K562 (cell line): ENCODE data around the gene SYS1. TPM values are rescaled to one million over a fixed set of nuclear protein-coding genes. Genes with fewer than 3 reads are reported as not detected.
A peak's percentile ranks its signal among the peaks of the same experiment; 100 is the strongest.

Experiments
- HDAC1 ChIP-seq, 2 experiments: fragments of 450-650 bp; IDR thresholded peaks; 2 replicates each; pipeline ENCODE4 v1.6.1; 2016 to 2017; ENCODE audit warnings: inconsistent platforms in 1 of 2, mild to moderate bottlenecking in 1 of 2, moderate library complexity in 1 of 2
- MAZ ChIP-seq, 2 experiments: fragments of 450-650 bp in 1 of 2; sonication (generic) in 1 of 2; formaldehyde crosslinking; IDR thresholded peaks in 1 of 2; conservative IDR thresholded peaks in 1 of 2; 2 replicates each; pipeline versions ENCODE4 v1.4.0 to v1.5.0; 2020; ENCODE audit warnings: mild to moderate bottlenecking in 1 of 2, missing genetic modification reagents in 1 of 2
- SPI1 ChIP-seq: IDR thresholded peaks from 2 replicates; pipeline ENCODE4 v1.6.1; 2011; ENCODE audit warnings: low read depth, low read length, control low read depth, borderline replicate concordance
- UBTF ChIP-seq, 2 experiments: IDR thresholded peaks; 2 replicates each; pipeline ENCODE4 v1.6.1; 2012; ENCODE audit warnings: improper control_type of control experiment in 2 of 2, low read depth in 2 of 2, low read length in 2 of 2, borderline replicate concordance in 1 of 2
- ZNF263 ChIP-seq: sonication (generic); formaldehyde crosslinking; IDR thresholded peaks from 2 replicates; pipeline ENCODE4 v1.8.0; 2022; ENCODE audit warnings: mild to moderate bottlenecking, missing genetic modification reagents, borderline replicate concordance
- ZNF318 ChIP-seq, 2 experiments: fragments of 450-650 bp; IDR thresholded peaks; 2 replicates each; pipeline ENCODE4 v1.6.1; 2016; ENCODE audit warnings: mild to moderate bottlenecking in 2 of 2, borderline replicate concordance in 1 of 2, low read depth in 1 of 2, moderate library complexity in 1 of 2
- polyA plus RNA-seq, 8 experiments: library from polyadenylated mRNA; depleted of rRNA in 4 of 8; stranded (reverse) in 5 of 8; unstranded in 3 of 8; fragments of >200 nt; fragmentation: Nextera tagmentation in 2 of 8; fragmentation: Illumina TruSeq in 1 of 8; extraction: Ambion mirVana in 2 of 8; extraction: Trizol in 1 of 8; gene quantifications; 2 replicates each; pipeline versions ENCODE4 v1.2.1 to v1.2.3, GENCODE V29; 2011 to 2014; ENCODE audit warnings: inconsistent platforms in 1 of 8, missing spikeins in 1 of 8
- total RNA-seq, 7 experiments: library from RNA; depleted of rRNA in 6 of 7; stranded (reverse); fragments of >200 nt in 6 of 7; fragmentation: Illumina TruSeq in 2 of 7; extraction: Trizol in 2 of 7; gene quantifications; 2 replicates each; pipeline versions ENCODE4 v1.2.1 to v1.2.3, GENCODE V29; 2011 to 2021; ENCODE audit warnings: low replicate concordance in 1 of 7

SYS1 gene
- total and polyA plus RNA-seq, 9 of the 15 experiments (the other 6 are each of a cell fraction or from before 2014, with no cell fraction given), result 11.1 to 25.2 (median 17.5) TPM

- peak; percentile 40; the same call in 1 of the 2 replicates for TF ChIP-seq SPI1
- peak in 1 of 2 experiments; percentile 25; a peak in 1 of 4 replicates for TF ChIP-seq UBTF (IDR thresholded peaks at IDR 0.05; ENCODE audit: borderline replicate concordance in 1 of 2, low read depth in 2 of 2, low read length in 2 of 2)
- TF ChIP-seq MAZ (CRISPR knock-in tag; conservative IDR thresholded peaks at IDR 0.05 in 1 of 2, IDR thresholded peaks at IDR 0.05 in 1 of 2), result peak; percentile 44 to 69
- TF ChIP-seq HDAC1 (IDR thresholded peaks at IDR 0.05), result 0 out of 4 replicates have a peak, but pooled peaks of 1 of the 2 experiments have one; percentile 0
- TF ChIP-seq ZNF263 (CRISPR knock-in tag), result peak; percentile 75
- TF ChIP-seq ZNF318 (IDR thresholded peaks at IDR 0.05; ENCODE audit: borderline replicate concordance in 1 of 2, low read depth in 1 of 2), result no peak
These were observed 43.5 kb downstream of the SYS1 start (continued) for GRCh38 chr20:45406260-45407066.
